Panc1 (cell line): Measurements from ENCODE around the gene MYO1E. TPM values are rescaled to one million over a fixed set of nuclear protein-coding genes. Genes with fewer than 3 reads are reported as not detected.

ENCODE experiments used
- ATAC-seq: fragments of 200-7000 bp; cut with Tn5 transposase; 2 replicates; pipeline ENCODE4 v1.9.1; 2020; ENCODE audit warnings: mild to moderate bottlenecking, moderate library complexity
- BruUV-seq: library from RNA; stranded (reverse); fragments of 400-500 nt; replicated peaks from 2 replicates; lab custom pipeline; 2021; lab: Mats Ljungman, UMichigan
- CTCF ChIA-PET: fragments of 300-600 bp; sonication (Branson Sonifier 250); formaldehyde crosslinking; loops from one replicate; lab custom pipeline; 2022; ENCODE audit warnings: antibody characterized with exemption; lab: Charles Lee
- POLR2A ChIA-PET: fragments of 300-600 bp; sonication (Branson Sonifier 250); formaldehyde crosslinking; loops from one replicate; lab custom pipeline; 2022; ENCODE audit warnings: antibody characterized with exemption; lab: Charles Lee
- DNase-seq: peaks from one replicate; pipeline ENCODE4 v3.0.0-alpha.2; 2010; ENCODE audit warnings: low read depth, low spot score
- H3K27ac ChIP-seq: 2 replicates; pipeline ENCODE4 v1.5.1; 2011; ENCODE audit warnings: mild to moderate bottlenecking, low read length, inconsistent platforms
- H3K27me3 ChIP-seq: fragments of 200-500 bp; sonication (Bioruptor generic); 2 replicates; pipeline ENCODE4 v1.6.0; 2014; ENCODE audit warnings: low read length, inconsistent platforms; ENCODE audit not compliant: control insufficient read depth, insufficient read depth
- H3K36me3 ChIP-seq: fragments of 200-500 bp; sonication (Bioruptor generic); 2 replicates; pipeline ENCODE4 v1.5.1; 2014; ENCODE audit warnings: inconsistent platforms, mild to moderate bottlenecking, low read length, moderate library complexity; ENCODE audit not compliant: control insufficient read depth, insufficient read depth
- H3K4me1 ChIP-seq: 2 replicates; pipeline ENCODE4 v1.5.1; 2011; ENCODE audit warnings: inconsistent platforms, mild to moderate bottlenecking, low read length, moderate library complexity; ENCODE audit not compliant: control insufficient read depth, insufficient read depth
- H3K4me3 ChIP-seq, 2 experiments: 2 replicates each; pipeline ENCODE4 v1.5.1; 2011 to 2012; ENCODE audit warnings: low read depth in 2 of 2, low read length in 2 of 2, mild to moderate bottlenecking in 2 of 2, inconsistent platforms in 1 of 2, moderate library complexity in 1 of 2
- H3K9me3 ChIP-seq: fragments of 200-500 bp; sonication (Bioruptor generic); 2 replicates; pipeline ENCODE4 v1.5.1; 2014; ENCODE audit warnings: low read depth, mild to moderate bottlenecking, inconsistent platforms, low read length, moderate library complexity; ENCODE audit not compliant: control insufficient read depth, insufficient read depth
- CTCF ChIP-seq: fragments of 450-650 bp; IDR thresholded peaks from 2 replicates; pipeline ENCODE4 v1.5.1; 2017; ENCODE audit warnings: mild to moderate bottlenecking
- POLR2AphosphoS5 ChIP-seq: IDR thresholded peaks from 2 replicates; pipeline ENCODE4 v1.6.1; 2012; ENCODE audit warnings: mild to moderate bottlenecking, low read depth, low read length, moderate library complexity
- REST ChIP-seq, 2 experiments: IDR thresholded peaks; 2 replicates each; pipeline ENCODE4 v1.6.1; 2011 to 2012; ENCODE audit warnings: low read depth in 2 of 2, control low read depth in 1 of 2, low read length in 1 of 2, mild to moderate bottlenecking in 1 of 2, moderate library complexity in 1 of 2; ENCODE audit not compliant: insufficient read depth in 1 of 2
- SIN3A ChIP-seq: IDR thresholded peaks from 2 replicates; pipeline ENCODE4 v1.6.1; 2012; ENCODE audit warnings: low read depth, mild to moderate bottlenecking, low read length, moderate library complexity, borderline replicate concordance; ENCODE audit not compliant: insufficient read depth
- TCF7L2 ChIP-seq: IDR thresholded peaks from 2 replicates; pipeline ENCODE4 v1.6.1; 2011; ENCODE audit warnings: mild to moderate bottlenecking, low read depth, low read length, inconsistent platforms
- in situ Hi-C: cut with HindIII; loops from 2 replicates; pipeline ENCODE4 v1.10.0; 2016; ENCODE audit warnings: low sequenced_read_pairs, low pct_unique_long_range_greater_than_20kb
- intact Hi-C: fragments of 100-400 bp; cut with micrococcal nuclease; formaldehyde crosslinking; loops from one replicate; pipeline ENCODE4 v1.10.0; 2022; ENCODE audit not compliant: unreplicated experiment
- total RNA-seq: library from RNA; stranded (reverse); gene quantifications from one replicate; pipeline ENCODE4 v1.2.1, GENCODE V29; 2021; ENCODE audit not compliant: unreplicated experiment

The MYO1E gene
- total RNA-seq, 1 experiment from 2014 or later, result 161 TPM

GRCh38 chr15:59230531-59231055 is 142.1 kb downstream of the MYO1E start:
- Histone ChIP-seq H3K27me3 (no peaks in the 10 kb centered on the region), H3K36me3 (peaks cover 2% of the 10 kb centered on the region; the same call in 1 of the 2 replicates), H3K4me1 (no peaks in the 10 kb centered on the region), H3K9me3 (no peaks in the 10 kb centered on the region), H3K4me3 (no peak overlapping the region), H3K27ac (no peak overlapping the region)
- in situ Hi-C loops, result no loop called here
- TF ChIP-seq POLR2AphosphoS5, result no peak
- TF ChIP-seq CTCF, result no peak
- TF ChIP-seq SIN3A, result no peak
- no peak for TF ChIP-seq REST (IDR thresholded peaks at IDR 0.05; ENCODE audit: insufficient read depth in 1 of 2, low read depth in 2 of 2, low read length in 1 of 2)
- TF ChIP-seq TCF7L2, result no peak
- intact Hi-C loops, result no loop called here
- ChIA-PET POLR2A (no interaction called here), CTCF (no interaction called here)
- ATAC-seq (no peak), DNase-seq (no peak)
- BruUV-seq, result no TSS peak

- no TSS peak for BruUV-seq
- in situ Hi-C loops, result no loop called here
- ChIA-PET CTCF (no interaction called here), POLR2A (no interaction called here)
- Histone ChIP-seq H3K4me1 (no peaks in the 10 kb centered on the region), H3K36me3 (peaks cover 2% of the 10 kb centered on the region; the same call in 1 of the 2 replicates), H3K9me3 (no peaks in the 10 kb centered on the region), H3K4me3 (no peak overlapping the region), H3K27ac (no peak overlapping the region), H3K27me3 (no peaks in the 10 kb centered on the region)
- DNase-seq, result no peak
- ATAC-seq, result no peak
- no peak for TF ChIP-seq TCF7L2
- no peak for TF ChIP-seq REST (IDR thresholded peaks at IDR 0.05; ENCODE audit: insufficient read depth in 1 of 2, low read depth in 2 of 2, low read length in 1 of 2)
- TF ChIP-seq SIN3A, result no peak
- no peak for TF ChIP-seq CTCF
- no peak for TF ChIP-seq POLR2AphosphoS5
- intact Hi-C loops, result no loop called here
Observed at GRCh38 chr15:59229453-59229852, 143.2 kb downstream of the MYO1E start.
